K562 (cell line): ENCODE measurements around the gene USP48. TPM values are rescaled to one million over a fixed set of nuclear protein-coding genes. Genes with fewer than 3 reads are reported as not detected.

ENCODE experiments used
- ATAC-seq: fragments of 200-7000 bp; cut with Tn5 transposase; 3 replicates; pipeline ENCODE4 v1.9.1; 2020; ENCODE audit warnings: moderate library complexity
- BruUV-seq: library from RNA; stranded (reverse); fragments of 400-500 nt; replicated peaks from 2 replicates; lab custom pipeline; 2021; lab: Mats Ljungman, UMichigan
- CTCF ChIA-PET: fragments of 300-600 bp; formaldehyde crosslinking; extraction: SDS; loops from one replicate; lab custom pipeline; 2021; ENCODE audit warnings: low intra/inter-chr PET ratio; lab: Yijun Ruan, JAX
- POLR2A ChIA-PET: fragments of 300-600, 350-650 bp; sonication (Branson Sonifier 250); formaldehyde crosslinking; extraction: SDS; loops from one replicate; lab custom pipeline; 2021; ENCODE audit warnings: antibody characterized with exemption, inconsistent platforms; lab: Yijun Ruan, JAX
- DNase-seq, 4 experiments: peaks; one replicate each; pipeline versions ENCODE4 v3.0.0 to v3.0.0-alpha.2; 2011 to 2018; ENCODE audit warnings: low spot score in 3 of 4, mixed read lengths in 3 of 4; ENCODE audit errors: extremely low read depth in 1 of 4
- FAIRE-seq: peaks from 2 replicates; lab custom pipeline; 2011; peaks lifted over from hg19 to GRCh38; lab: Jason Lieb, UNC
- H2AFZ ChIP-seq: 2 replicates; pipeline ENCODE4 v1.6.0; 2011; ENCODE audit warnings: low read depth, low read length, control low read depth, inconsistent platforms
- H3K27ac ChIP-seq: fragments of 200-600 bp; 3 replicates; pipeline ENCODE4 v1.8.0; 2011; ENCODE audit warnings: low read depth, mild to moderate bottlenecking, control low read depth, inconsistent platforms, low read length, moderate library complexity, mixed read lengths; ENCODE audit errors: extremely low read depth
- H3K27me3 ChIP-seq, 2 experiments: fragments of 300-600 bp in 1 of 2; 2 replicates in 1 of 2; 3 replicates in 1 of 2; pipeline versions ENCODE4 v1.6.0 to v1.8.0; 2011; ENCODE audit warnings: inconsistent platforms in 2 of 2, low read length in 2 of 2, mild to moderate bottlenecking in 1 of 2, mixed read lengths in 1 of 2, moderate library complexity in 1 of 2; ENCODE audit not compliant: control insufficient read depth in 2 of 2, insufficient read depth in 2 of 2
- H3K36me3 ChIP-seq: fragments of 300-600 bp; 3 replicates; pipeline ENCODE4 v1.8.0; 2011; ENCODE audit warnings: mild to moderate bottlenecking, low read length, inconsistent platforms; ENCODE audit not compliant: control insufficient read depth, insufficient read depth
- H3K4me1 ChIP-seq, 2 experiments: fragments of 200-600 bp in 1 of 2; replicated peaks in 1 of 2; 2 replicates in 1 of 2; 3 replicates in 1 of 2; pipeline versions ENCODE4 v1.5.1 to v1.8.0; 2011; ENCODE audit warnings: inconsistent platforms in 2 of 2, low read length in 2 of 2, mild to moderate bottlenecking in 1 of 2, mixed read lengths in 1 of 2, moderate library complexity in 1 of 2; ENCODE audit not compliant: control insufficient read depth in 2 of 2, insufficient read depth in 2 of 2
- H3K4me2 ChIP-seq: 2 replicates; pipeline ENCODE4 v1.6.1; 2011; ENCODE audit warnings: low read length, control low read depth, inconsistent platforms, mixed read lengths; ENCODE audit not compliant: insufficient read depth
- H3K4me3 ChIP-seq: fragments of 200-600 bp; sonication (generic), shearing (Covaris generic); 2 replicates; pipeline ENCODE4 v1.5.1; 2016; ENCODE audit warnings: control low read depth, inconsistent platforms
- H3K79me2 ChIP-seq: fragments of 200-600 bp; 3 replicates; pipeline ENCODE4 v1.8.0; 2011; ENCODE audit warnings: low read length, inconsistent platforms; ENCODE audit not compliant: control insufficient read depth, insufficient read depth
- H3K9ac ChIP-seq, 2 experiments: 2 replicates each; pipeline versions ENCODE4 v1.6.0 to v1.6.1; 2011; ENCODE audit warnings: low read depth in 2 of 2, low read length in 2 of 2, control low read depth in 1 of 2, inconsistent platforms in 1 of 2, mild to moderate bottlenecking in 1 of 2, mixed read lengths in 1 of 2; ENCODE audit not compliant: insufficient read depth in 1 of 2
- H3K9me1 ChIP-seq: one replicate; pipeline ENCODE4 v1.6.0; 2011; ENCODE audit warnings: inconsistent platforms, mild to moderate bottlenecking, low read length, moderate library complexity; ENCODE audit not compliant: control insufficient read depth, insufficient read depth
- H3K9me3 ChIP-seq: replicated peaks from 2 replicates; pipeline ENCODE4 v1.5.1; 2011; ENCODE audit warnings: low read depth, low read length, inconsistent platforms; ENCODE audit not compliant: control insufficient read depth, insufficient read depth
- H4K20me1 ChIP-seq: replicated peaks from 2 replicates; pipeline ENCODE4 v1.6.1; 2011; ENCODE audit warnings: low read length, inconsistent platforms, mixed read lengths; ENCODE audit not compliant: control insufficient read depth, insufficient read depth
- C11orf30 ChIP-seq: fragments of 450-650 bp; IDR thresholded peaks from 2 replicates; pipeline ENCODE4 v1.6.1; 2016; ENCODE audit warnings: low read depth, mild to moderate bottlenecking
- CREBBP ChIP-seq: IDR thresholded peaks from one replicate; pipeline ENCODE4 v1.6.1; 2012; ENCODE audit warnings: low read depth, mild to moderate bottlenecking, control low read depth, inconsistent platforms, low read length
- CSDE1 ChIP-seq, 2 experiments: fragments of 450-650 bp; IDR thresholded peaks; 2 replicates each; pipeline ENCODE4 v1.6.1; 2016; ENCODE audit warnings: mild to moderate bottlenecking in 1 of 2
- ETV1 ChIP-seq: fragments of 450-650 bp; conservative IDR thresholded peaks from 2 replicates; pipeline ENCODE4 v1.6.1; 2016; ENCODE audit warnings: missing genetic modification characterization, control low read depth, low read depth, missing compliant biosample characterization
- FOXK1 ChIP-seq: sonication (generic); formaldehyde crosslinking; IDR thresholded peaks from 2 replicates; pipeline ENCODE4 v1.8.0; 2022; ENCODE audit warnings: missing genetic modification reagents, mild to moderate bottlenecking, borderline replicate concordance
- GTF2B ChIP-seq: IDR thresholded peaks from 2 replicates; pipeline ENCODE4 v1.6.1; 2011; ENCODE audit not compliant: insufficient read length; ENCODE audit errors: extremely low read depth
- HNRNPLL ChIP-seq: fragments of 200-400 bp; formaldehyde crosslinking; IDR thresholded peaks from 2 replicates; pipeline ENCODE4 v1.6.1; 2017; ENCODE audit warnings: low read length, low read depth, mild to moderate bottlenecking; ENCODE audit not compliant: poor library complexity, severe bottlenecking
- NFYB ChIP-seq: IDR thresholded peaks from 2 replicates; pipeline ENCODE4 v1.6.1; 2011; ENCODE audit warnings: mild to moderate bottlenecking, moderate library complexity; ENCODE audit not compliant: insufficient read length; ENCODE audit errors: extremely low read depth
- RBM15 ChIP-seq: fragments of 200-400 bp; formaldehyde crosslinking; IDR thresholded peaks from 2 replicates; pipeline ENCODE4 v1.6.1; 2018; ENCODE audit warnings: mild to moderate bottlenecking, low read length, moderate library complexity; ENCODE audit not compliant: insufficient read depth
- RUNX1 ChIP-seq: sonication (generic); IDR thresholded peaks from 2 replicates; pipeline ENCODE4 v1.6.1; 2016; ENCODE audit warnings: antibody characterized with exemption, low read depth
- SAFB ChIP-seq: fragments of 200-400 bp; formaldehyde crosslinking; IDR thresholded peaks from 2 replicates; pipeline ENCODE4 v1.6.1; 2017; ENCODE audit warnings: low read depth, low read length, borderline replicate concordance
- SIX5 ChIP-seq, 2 experiments: IDR thresholded peaks; 2 replicates each; pipeline ENCODE4 v1.6.1; 2011; ENCODE audit warnings: low read length in 2 of 2, borderline replicate concordance in 1 of 2, low read depth in 1 of 2, mild to moderate bottlenecking in 1 of 2, moderate library complexity in 1 of 2; ENCODE audit not compliant: insufficient read depth in 1 of 2
- STAT5A ChIP-seq: IDR thresholded peaks from 2 replicates; pipeline ENCODE4 v1.6.1; 2012; ENCODE audit warnings: low read length, inconsistent platforms, borderline replicate concordance
- TFAP4 ChIP-seq: sonication (generic); formaldehyde crosslinking; IDR thresholded peaks from 2 replicates; pipeline ENCODE4 v1.8.0; 2022; ENCODE audit warnings: missing genetic modification reagents, mild to moderate bottlenecking, moderate library complexity, borderline replicate concordance
- TGIF2 ChIP-seq: sonication (generic); formaldehyde crosslinking; IDR thresholded peaks from 2 replicates; pipeline ENCODE4 v1.8.1; 2022; ENCODE audit warnings: mild to moderate bottlenecking, missing genetic modification reagents, moderate library complexity
- ZNF316 ChIP-seq: fragments of 450-650 bp; IDR thresholded peaks from 2 replicates; pipeline ENCODE4 v1.6.1; 2016
- WGBS: fragments of 100-300 bp; shearing (Covaris generic); methylation state at CpG from one replicate; pipeline ENCODE4 v1.1.6; 2016; ENCODE audit warnings: low coverage, mixed read lengths; ENCODE audit not compliant: insufficient coverage; ENCODE audit errors: missing lambda C conversion rate; 5-methylcytosine and 5-hydroxymethylcytosine counted together
- in situ Hi-C: fragments of 300-500 bp; cut with MboI; formaldehyde crosslinking; loops from 4 replicates; pipeline ENCODE4 v1.15.0; 2018; ENCODE audit warnings: inconsistent platforms, mixed read lengths
- intact Hi-C: fragments of 100-400 bp; cut with micrococcal nuclease; formaldehyde crosslinking; loops from 2 replicates; pipeline ENCODE4 v1.14.2; 2022
- polyA plus RNA-seq, 8 experiments: library from polyadenylated mRNA; depleted of rRNA in 4 of 8; stranded (reverse) in 5 of 8; unstranded in 3 of 8; fragments of >200 nt; fragmentation: Nextera tagmentation in 2 of 8; fragmentation: Illumina TruSeq in 1 of 8; extraction: Ambion mirVana in 2 of 8; extraction: Trizol in 1 of 8; gene quantifications; 2 replicates each; pipeline versions ENCODE4 v1.2.1 to v1.2.3, GENCODE V29; 2011 to 2014; ENCODE audit warnings: inconsistent platforms in 1 of 8, missing spikeins in 1 of 8
- total RNA-seq, 7 experiments: library from RNA; depleted of rRNA in 6 of 7; stranded (reverse); fragments of >200 nt in 6 of 7; fragmentation: Illumina TruSeq in 2 of 7; extraction: Trizol in 2 of 7; gene quantifications; 2 replicates each; pipeline versions ENCODE4 v1.2.1 to v1.2.3, GENCODE V29; 2011 to 2021; ENCODE audit warnings: low replicate concordance in 1 of 7

Gene USP48
- total and polyA plus RNA-seq, 9 of the 15 experiments (the other 6 are each of a cell fraction or from before 2014, with no cell fraction given): 23.3 to 123 (median 106) TPM

GRCh38 chr1:21724098-21724497 is 58.9 kb downstream of the USP48 start:
- ATAC-seq: no peak; the same call in 2 of the 3 replicates
- no peaks in the 10 kb centered on the region for H4K20me1 ChIP-seq
- BruUV-seq: no TSS peak
- no peaks in the 10 kb centered on the region for H3K4me1 ChIP-seq
- H3K9me1 ChIP-seq: no peaks in the 10 kb centered on the region
- no peak overlapping the region for H3K9ac ChIP-seq
- no peak overlapping the region for H3K4me2 ChIP-seq
- DNase-seq: no peak
- TF ChIP-seq ETV1 (tag) (no peak), STAT5A (no peak), ZNF316 (0 out of 2 replicates have a peak, but pooled peaks have one; percentile 24), SIX5 (IDR thresholded peaks at IDR 0.05; ENCODE audit: borderline replicate concordance in 1 of 2, insufficient read depth in 1 of 2, low read depth in 1 of 2, low read length in 2 of 2) (no peak), SAFB (no peak), RUNX1 (no peak), CSDE1 (IDR thresholded peaks at IDR 0.05) (no peak), GTF2B (no peak), FOXK1 (no peak), TFAP4 (no peak), NFYB (no peak), C11orf30 (peak; percentile 55), CREBBP (no peak), TGIF2 (CRISPR knock-in tag) (no peak), RBM15 (no peak), HNRNPLL (no peak)
- H3K36me3 ChIP-seq: peaks cover 97% of the 10 kb centered on the region
- no peaks in the 10 kb centered on the region for H3K27me3 ChIP-seq
- CTCF ChIA-PET: no interaction called here
- FAIRE-seq: no peak
- in situ Hi-C loops (no loop called here), intact Hi-C loops (no loop called here)
- peaks cover 4% of the 10 kb centered on the region; the same call in 1 of the 3 replicates for H3K79me2 ChIP-seq
- POLR2A ChIA-PET: interaction anchor here (1.0 to 1.4 kb wide), 2 partner anchors 11 to 16 kb away, joined by 3 to 5 read pairs; no protein-coding TSS in a partner anchor
- no peak overlapping the region for H3K27ac ChIP-seq
- WGBS: 89% methylated on average over 4 of the region's 4 CpGs
- H2AFZ ChIP-seq: no peak overlapping the region
- no peak overlapping the region for H3K4me3 ChIP-seq
- no peaks in the 10 kb centered on the region for H3K9me3 ChIP-seq
